ENCODE results near the gene PEMT.
"Not testable (repeated sequence)": the region's sequence is repeated elsewhere in the genome, so short reads cannot be mapped to it uniquely, and the experiment has no call there.

Gene PEMT

GRCh38 chr17:17591355-17592298 is at the start of gene PEMT:
Gene PEMT, minus strand, starts transcription at chr17:17591708. Its CDS starts 82 bp downstream, at chr17:17591626.
- peak; percentile 95 for DNase-seq

- DNase-seq = not testable (repeated sequence)
Observed at GRCh38 chr17:17639661-17640270, 48.3 kb upstream of the PEMT start.

GRCh38 chr17:17638467-17638866 is 47.0 kb upstream of the PEMT start:
- DNase-seq = no peak

GRCh38 chr17:17636272-17636885 is 44.9 kb upstream of the PEMT start:
- DNase-seq = no peak

- not testable (repeated sequence) for DNase-seq
Observed at GRCh38 chr17:17635537-17636271, 44.2 kb upstream of the PEMT start.

GRCh38 chr17:17635126-17635525 is 43.6 kb upstream of the PEMT start:
- DNase-seq = no peak

GRCh38 chr17:17633310-17633709 is 41.8 kb upstream of the PEMT start:
- no peak for DNase-seq

- not testable (repeated sequence) for DNase-seq
Observed at GRCh38 chr17:17632690-17633089, 41.2 kb upstream of the PEMT start.

- DNase-seq = peak; percentile 50
Observed at GRCh38 chr17:17628388-17629008, 37.0 kb upstream of the PEMT start.

- no peak for DNase-seq
Observed at GRCh38 chr17:17626840-17627239, 35.3 kb upstream of the PEMT start.

GRCh38 chr17:17626151-17626805 is 34.8 kb upstream of the PEMT start:
- DNase-seq = no peak

- no peak for DNase-seq
Observed at GRCh38 chr17:17624741-17625140, 33.2 kb upstream of the PEMT start.

- no peak for DNase-seq
Observed at GRCh38 chr17:17623904-17624303, 32.4 kb upstream of the PEMT start.

GRCh38 chr17:17621254-17621653 is 29.7 kb upstream of the PEMT start:
- DNase-seq = no peak

GRCh38 chr17:17613708-17614114 is 22.2 kb upstream of the PEMT start:
- DNase-seq = peak; percentile 60

- no peak for DNase-seq
Observed at GRCh38 chr17:17612085-17613022, 20.8 kb upstream of the PEMT start.

- no peak for DNase-seq
Observed at GRCh38 chr17:17609121-17609520, 17.6 kb upstream of the PEMT start.

GRCh38 chr17:17606416-17607000 is 15.0 kb upstream of the PEMT start:
- DNase-seq = no peak

GRCh38 chr17:17605729-17606088 is 14.2 kb upstream of the PEMT start:
- DNase-seq = no peak

GRCh38 chr17:17605083-17605728 is 13.7 kb upstream of the PEMT start:
- DNase-seq = no peak

Measured in stimulated activated CD4-positive, alpha-beta T cell treated with anti-CD3 and anti-CD28 coated beads, Interleukin-4, amount 100 ng/mL, for 24 hours (primary cell).